Stimulated activated CD4-positive, alpha-beta T cell treated with anti-CD3 and anti-CD28 coated beads, Interleukin-1b, Interleukin-23, amount 100 ng/mL, for 1 hour (primary cell): ENCODE data around the gene TUG1.

ENCODE experiments used
- DNase-seq, 2 donors: peaks; one replicate each; pipeline ENCODE4 v3.0.0-alpha.2; 2020; ENCODE audit warnings: low read depth in 2 of 2

The TUG1 gene

GRCh38 chr22:30947816-30948454, 21.1 kb upstream of the TUG1 start:
- no peak for DNase-seq

DNA sequence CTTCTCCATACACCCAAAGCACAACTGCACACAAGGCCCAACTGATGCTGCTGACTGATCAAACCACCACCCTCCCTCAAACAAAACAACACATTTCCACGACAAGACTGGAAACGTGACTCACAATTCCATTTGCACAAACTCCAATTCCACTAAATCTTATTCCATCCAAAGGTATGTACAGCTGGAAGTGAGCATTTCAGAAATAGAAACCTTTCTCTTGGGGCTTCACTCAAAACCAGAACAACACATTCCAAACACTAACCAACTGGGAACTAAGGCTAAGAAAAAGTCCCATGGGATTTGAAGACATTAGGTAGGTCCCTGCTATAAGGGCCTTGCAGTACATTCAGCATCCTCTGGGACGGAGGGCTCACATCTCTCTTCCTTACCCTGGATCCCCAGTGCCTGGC, 20.1 kb upstream of the TUG1 start:
- DNase-seq: no peak

DNA sequence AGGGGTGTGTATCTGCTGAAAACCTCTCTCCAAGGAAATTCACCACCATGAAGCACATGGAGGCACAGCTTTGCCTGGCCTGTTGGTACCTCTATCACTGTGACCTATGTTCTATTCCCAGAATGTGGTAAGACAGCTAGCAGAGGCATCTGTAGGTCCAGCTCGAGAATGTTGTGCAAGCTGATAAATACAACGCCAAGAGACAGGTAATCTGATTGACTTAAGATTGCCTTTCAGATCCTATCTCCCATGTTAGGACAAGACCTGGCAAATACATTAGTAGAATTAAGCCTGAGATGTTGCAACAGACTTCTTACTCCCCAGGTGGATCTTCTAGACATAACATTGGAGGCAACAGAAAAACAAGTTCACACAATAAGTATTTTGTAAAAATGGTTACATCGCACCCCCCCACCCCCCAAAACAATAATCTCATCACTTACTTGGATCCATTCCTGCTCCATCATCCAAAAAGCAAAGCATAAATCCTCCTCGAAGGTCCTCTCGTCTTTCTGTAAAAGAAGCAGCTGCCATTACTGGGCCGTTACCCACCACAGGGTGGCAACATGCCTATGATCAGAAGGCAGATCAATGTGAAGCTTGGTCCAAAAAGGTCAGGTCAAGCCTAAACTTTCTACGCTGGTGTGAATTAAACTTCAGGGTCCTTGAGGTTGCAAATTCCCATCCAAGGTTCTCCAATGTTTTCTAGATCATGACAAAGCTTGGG, 19.0 kb upstream of the TUG1 start:
- DNase-seq: no peak

DNA sequence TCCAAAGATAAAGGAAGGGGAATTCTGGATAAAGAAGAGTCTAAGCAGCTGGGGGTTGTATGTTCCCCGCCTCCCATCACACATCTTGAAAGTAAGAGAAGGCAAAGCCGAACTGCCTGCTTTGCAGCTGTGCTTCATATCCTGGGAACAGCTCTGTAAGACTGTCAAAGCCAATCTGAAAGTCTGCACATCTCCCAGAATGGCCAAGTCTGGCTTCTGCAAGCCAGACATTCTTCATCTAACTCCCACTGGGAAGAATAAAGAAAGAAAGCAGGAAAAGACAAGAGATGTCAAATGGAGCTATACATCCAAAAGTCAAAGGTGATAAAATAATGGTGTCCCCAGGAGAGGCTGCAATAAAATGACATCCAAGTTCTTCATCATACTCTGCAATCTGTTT, 15.9 kb upstream of the TUG1 start:
- DNase-seq: no peak

GRCh38 chr22:30955153-30955552, 13.9 kb upstream of the TUG1 start:
- DNase-seq: no peak

GRCh38 chr22:30964858-30965257, 4.2 kb upstream of the TUG1 start:
- DNase-seq: no peak

DNA sequence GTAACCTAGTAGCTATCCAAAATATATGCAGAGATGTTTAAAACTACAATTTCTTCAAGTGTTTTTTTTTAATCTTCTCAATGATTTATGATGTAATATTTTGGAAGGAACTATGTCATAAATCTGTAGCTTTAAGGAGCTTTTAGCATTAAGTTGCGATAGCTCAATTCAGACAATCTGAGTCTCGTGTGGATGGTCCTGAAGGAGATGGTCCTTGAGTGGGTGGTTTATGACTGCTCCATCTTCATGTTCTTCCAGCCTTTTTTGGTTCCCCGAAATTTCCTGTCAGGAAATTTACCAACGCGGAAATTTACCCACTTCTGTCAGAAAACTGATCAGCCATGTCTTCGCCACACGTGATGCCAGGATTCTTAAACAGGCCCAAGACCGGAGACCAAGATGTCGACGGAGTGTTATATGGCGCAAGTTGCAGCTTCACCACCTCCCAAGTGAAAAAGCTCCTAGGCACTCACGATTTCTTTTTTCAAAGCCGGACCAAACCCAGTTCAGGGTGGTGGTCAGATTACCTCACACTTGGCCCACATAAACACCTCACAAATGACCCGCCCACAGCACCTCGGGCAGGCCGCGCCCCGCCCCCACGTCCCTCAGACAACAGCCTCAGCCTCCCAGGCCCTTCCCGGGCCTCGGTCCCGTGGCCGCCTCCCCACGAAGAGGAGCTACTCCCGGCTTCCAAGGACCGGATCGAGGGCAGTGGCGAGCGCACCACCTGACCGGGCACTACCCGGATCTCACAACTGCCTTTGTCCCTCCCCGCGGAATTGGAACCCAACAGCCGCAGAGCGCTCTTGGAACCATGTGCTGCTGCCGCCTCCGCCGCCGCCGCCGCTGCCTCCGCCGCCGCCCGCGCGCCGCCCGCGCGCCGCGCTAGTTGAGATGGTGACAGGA, 796 bp upstream of the TUG1 start, which contains the start of gene MORC2:
Gene MORC2 (minus strand): TSS at position 760 of the 909 bp plus-strand sequence. CDS start 885 bp downstream, outside the sequence.
- DNase-seq: no peak

DNA sequence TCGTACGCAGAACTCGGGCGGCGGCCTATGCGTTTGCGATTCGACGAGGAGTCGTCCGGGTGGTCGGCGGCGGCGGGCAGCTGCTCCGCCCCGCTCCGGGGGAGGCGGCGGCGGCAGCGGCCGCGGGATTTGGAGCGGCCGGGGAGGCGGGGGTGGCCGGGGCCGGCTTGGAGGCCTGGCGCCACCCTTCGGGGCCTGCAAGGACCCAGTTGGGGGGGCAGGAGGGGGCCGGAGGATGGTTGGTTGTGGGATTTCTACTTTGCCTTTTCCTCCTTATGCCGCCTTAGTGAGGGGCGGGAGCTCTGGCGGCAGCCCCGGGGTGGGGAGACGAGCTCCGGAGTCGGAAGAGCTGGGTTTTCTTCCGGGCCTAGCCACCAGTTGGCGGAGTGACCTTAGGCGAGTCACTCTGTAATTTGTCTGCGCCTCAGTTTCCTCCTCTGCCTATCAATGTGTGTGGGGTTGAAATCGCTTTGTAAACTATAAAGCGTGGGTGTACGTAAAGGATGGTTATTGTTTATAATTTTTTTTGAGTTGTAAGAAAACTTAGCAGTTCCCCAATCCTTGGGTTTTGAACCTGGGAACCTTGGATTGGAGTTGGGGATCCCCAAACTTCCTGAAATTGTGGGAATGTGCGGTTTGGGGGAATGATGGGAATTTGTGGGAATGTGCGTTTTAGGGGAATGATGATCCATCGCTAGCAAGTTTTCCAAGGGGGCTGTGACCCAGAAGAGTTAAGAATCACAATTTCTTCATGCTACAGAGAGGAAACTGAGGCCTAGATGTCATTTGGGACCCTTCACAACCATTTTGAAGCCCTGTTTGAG, 679 bp downstream of the TUG1 start:
- peak in 1 of 2 donors; percentile 21 for DNase-seq

DNA sequence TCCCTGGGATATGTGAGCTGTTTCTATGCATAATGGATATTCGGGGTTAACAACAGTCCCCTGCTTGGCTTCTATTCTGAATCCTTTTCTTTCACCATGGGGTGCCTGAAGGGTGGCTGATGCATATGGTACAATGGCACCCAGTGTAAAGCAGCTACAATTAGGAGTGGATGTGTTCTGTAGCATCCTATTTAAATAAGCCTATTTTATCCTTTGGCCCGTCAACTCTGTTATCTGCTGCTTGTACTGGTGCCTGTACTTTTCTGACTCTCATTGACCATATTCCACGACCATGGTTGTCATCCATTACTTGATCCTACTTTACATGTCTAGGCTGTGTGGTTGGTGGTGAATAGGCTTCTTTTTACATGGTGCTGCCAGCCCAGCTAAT, 1.3 kb downstream of the TUG1 start:
- DNase-seq: no peak

DNA sequence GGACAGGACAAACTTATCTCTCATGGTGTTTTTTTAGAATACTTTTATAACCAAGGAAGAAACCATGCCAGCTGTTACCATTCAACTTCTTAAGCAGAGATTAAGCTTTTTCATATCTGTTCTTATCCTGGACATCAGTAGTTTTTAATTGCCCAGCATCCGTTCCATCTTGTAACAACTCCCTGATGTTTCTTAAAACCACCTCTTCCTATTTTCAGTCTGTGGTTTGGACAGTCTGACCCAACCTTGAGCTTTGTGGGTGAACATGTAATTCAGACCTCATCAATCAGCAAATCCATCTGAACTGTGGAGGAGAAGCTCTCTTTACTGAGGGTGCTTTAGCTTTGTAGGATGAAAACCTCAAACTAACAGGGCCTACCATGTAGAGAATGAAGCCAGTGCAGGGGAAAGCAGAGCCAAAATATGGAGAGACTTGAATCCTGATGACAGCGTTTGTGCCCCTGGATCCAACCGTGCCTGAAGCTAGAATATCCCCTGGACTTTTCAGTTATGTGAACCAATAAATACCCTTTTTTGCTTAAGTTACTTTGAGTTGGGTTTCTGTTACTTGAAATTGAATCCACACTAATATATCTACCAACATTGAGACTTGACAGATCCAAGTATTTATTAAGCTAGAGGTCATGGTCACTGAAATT, 9.4 kb downstream of the TUG1 start:
- no peak for DNase-seq

GRCh38 chr22:30979932-30980331, 10.9 kb downstream of the TUG1 start:
- no peak for DNase-seq

DNA sequence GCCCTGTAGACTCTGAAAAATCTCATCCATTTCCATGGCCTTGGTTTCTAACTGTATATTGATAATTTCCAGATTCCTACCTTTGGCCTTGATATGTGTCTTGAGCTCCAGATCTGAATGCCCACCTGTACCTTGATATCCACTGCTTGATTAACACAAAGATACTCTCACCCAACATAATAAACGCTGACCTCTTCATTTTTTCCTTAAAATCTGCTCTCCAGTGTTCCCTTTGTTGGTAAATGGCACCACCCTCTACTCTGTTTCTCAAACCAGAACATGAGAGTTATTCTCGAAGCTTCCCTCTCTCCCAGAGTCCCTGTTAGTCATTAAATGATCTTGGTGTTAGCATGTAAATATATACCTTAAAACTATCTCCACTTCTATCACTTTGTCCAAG, 13.4 kb downstream of the TUG1 start:
- no peak for DNase-seq

DNA sequence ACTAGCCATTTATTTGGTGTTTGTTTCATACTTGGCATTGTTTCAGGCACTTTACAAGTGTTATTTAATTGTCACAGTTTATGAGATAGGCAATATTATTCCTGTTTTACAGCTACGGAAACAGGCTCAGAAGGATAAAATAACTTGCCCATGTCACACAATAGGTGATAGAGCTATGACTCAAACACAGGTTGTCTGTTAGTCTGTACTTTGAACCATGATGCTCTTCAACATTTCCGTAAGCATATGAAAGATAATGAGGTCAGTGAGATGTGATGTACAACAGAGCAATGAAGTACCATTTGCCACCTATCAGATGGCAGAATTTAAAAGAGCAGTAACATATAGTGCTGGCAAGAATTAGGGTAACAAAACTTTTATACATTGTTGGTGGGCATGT, 15.3 kb downstream of the TUG1 start:
- DNase-seq: no peak

GRCh38 chr22:30985561-30986208, 16.6 kb downstream of the TUG1 start:
- DNase-seq: no peak

GRCh38 chr22:30989474-30989873, 20.4 kb downstream of the TUG1 start:
- DNase-seq: no peak

DNA sequence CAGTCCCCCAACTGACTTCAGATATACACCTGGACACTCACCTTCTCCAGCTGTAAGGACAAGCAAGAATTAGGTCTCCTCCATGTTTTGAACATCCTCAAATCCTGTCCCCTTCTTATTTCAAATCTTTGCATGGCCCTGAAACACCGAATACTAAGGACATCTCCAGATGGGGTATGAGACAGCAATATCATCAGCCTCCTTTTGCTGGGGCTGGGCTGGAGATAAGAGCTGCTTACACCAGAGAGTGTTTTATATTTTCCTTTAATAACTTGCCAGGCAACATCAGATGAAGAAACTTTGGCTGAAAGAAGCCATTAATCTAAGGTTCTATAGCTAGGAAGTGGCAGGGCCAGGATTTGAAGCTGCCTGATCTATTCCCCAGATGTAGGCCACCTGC, 21.6 kb downstream of the TUG1 start:
- DNase-seq: no peak

DNA sequence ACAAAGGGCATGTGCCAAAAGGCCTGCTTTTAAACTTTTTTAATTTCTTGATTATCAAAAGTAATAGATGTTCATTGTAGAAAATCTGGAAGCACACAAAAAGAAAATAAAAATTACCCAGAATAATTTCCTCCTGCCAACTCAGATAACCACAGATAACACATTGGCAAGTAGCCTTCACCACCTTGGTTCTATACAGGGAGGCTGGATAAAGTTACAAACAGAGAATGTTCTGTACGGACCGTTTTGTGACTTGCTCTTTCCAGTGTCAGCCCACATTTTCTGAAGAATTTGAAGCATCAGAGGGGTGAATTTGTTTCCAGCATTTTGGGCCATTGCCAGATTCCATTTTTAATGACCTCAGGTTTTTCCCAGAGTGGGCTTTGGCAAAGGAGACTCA, 23.5 kb downstream of the TUG1 start:
- DNase-seq: no peak

- DNase-seq: no peak
Observed at GRCh38 chr22:30994960-30995359, 25.9 kb downstream of the TUG1 start.

DNA sequence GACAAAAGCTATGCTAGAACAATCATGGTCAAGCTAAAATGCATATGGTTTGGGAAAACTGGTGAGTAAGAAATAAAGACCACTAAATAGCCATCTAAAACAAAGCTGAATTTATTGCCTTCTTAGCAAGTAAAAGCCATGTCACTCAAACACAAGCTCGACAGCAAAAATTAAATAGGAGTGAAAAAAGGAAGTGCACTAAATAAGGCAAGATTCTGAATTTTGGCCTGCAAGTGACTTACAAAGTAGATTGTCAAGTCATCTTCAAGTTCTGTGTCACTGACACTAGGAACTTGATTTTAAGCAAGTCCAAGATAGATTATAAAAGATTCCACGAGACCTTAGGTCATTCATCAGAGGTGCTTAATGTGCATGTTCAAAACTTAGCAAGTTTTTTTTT, 27.4 kb downstream of the TUG1 start:
- DNase-seq: no peak

GRCh38 chr22:30998329-30998728, 29.3 kb downstream of the TUG1 start:
- DNase-seq: no peak
